Measurements from ENCODE around the gene CNOT9. TPM values are rescaled to one million over a fixed set of nuclear protein-coding genes. Genes with fewer than 3 reads are reported as not detected.
A peak's percentile ranks its signal among the peaks of the same experiment; 100 is the strongest.

CNOT9 gene
- total and polyA plus RNA-seq, 10 of the 15 experiments (the other 5 are each of a cell fraction or from before 2014, with no cell fraction given) = 51.0 to 172 (median 98.2) TPM

- no peak for TF ChIP-seq SMAD1 (IDR thresholded peaks at IDR 0.05; ENCODE audit: low read depth, partially characterized antibody)
- TF ChIP-seq SRF (IDR thresholded peaks at IDR 0.05; ENCODE audit: low read depth in 2 of 2, low read length in 2 of 2) = no peak
- peak; percentile 98 for TF ChIP-seq NR2C2 (IDR thresholded peaks at IDR 0.05; ENCODE audit: borderline replicate concordance, control insufficient read depth, insufficient read length, low read depth)
- peak; percentile 54; the same call in 1 of the 2 replicates for TF ChIP-seq FOXK2 (IDR thresholded peaks at IDR 0.05)
- TF ChIP-seq MTA2 (IDR thresholded peaks at IDR 0.05; ENCODE audit: low read depth) = peak; percentile 100
These were observed at the start of gene CNOT9, which contains the start of gene USP37 (continued) for GRCh38 chr2:218568190-218569037.

- H3K27ac ChIP-seq (ENCODE audit: control insufficient read depth, insufficient read depth) = peak overlapping the region; percentile 81
- H4K20me1 ChIP-seq (ENCODE audit: control insufficient read depth, insufficient read depth) = no peaks in the 10 kb centered on the region
- H3K9me3 ChIP-seq (replicated peaks; ENCODE audit: control insufficient read depth, insufficient read depth, low read length) = peaks cover 5% of the 10 kb centered on the region
- FAIRE-seq = no peak
- DNase-seq (ENCODE audit: low read depth, low spot score) = no peak
- TF ChIP-seq NFYB (IDR thresholded peaks at IDR 0.05; ENCODE audit: insufficient read depth, low read depth, low read length) (peak; percentile 44; the same call in 1 of the 2 replicates), NR2C1 (IDR thresholded peaks at IDR 0.05) (no peak)
- no peak overlapping the region for H2AFZ ChIP-seq (ENCODE audit: control insufficient read depth, low read depth, low read length)
- H3K36me3 ChIP-seq (ENCODE audit: control insufficient read depth in 2 of 2, insufficient read depth in 2 of 2, low read length in 1 of 2) = peaks cover 0 to 1% of the 10 kb centered on the region in 2 experiments; a peak in 3 of 4 replicates
- H3K4me2 ChIP-seq (ENCODE audit: control insufficient read depth, insufficient read depth) = no peak overlapping the region
- CTCF ChIA-PET = no interaction called here
- H3K4me1 ChIP-seq (ENCODE audit: control insufficient read depth, insufficient read depth, low read length) = peaks cover 31% of the 10 kb centered on the region
- ATAC-seq = peak; percentile 42
- BruUV-seq (replicated peaks) = no TSS peak
- no peak overlapping the region for H3K4me3 ChIP-seq
- in situ Hi-C loops (cut with MboI) = no loop called here
- H3K27me3 ChIP-seq (replicated peaks in 1 of 2; ENCODE audit: control insufficient read depth in 2 of 2, insufficient read depth in 2 of 2, low read length in 1 of 2) = no peaks in the 10 kb centered on the region
- POLR2A ChIA-PET = no interaction called here
- SMC1A ChIA-PET (ENCODE audit: uncharacterized antibody, unreplicated experiment) = interaction anchor here (1.6 kb wide), 1 partner anchor 52 kb away, joined by 3 read pairs; no protein-coding TSS in a partner anchor
- RAD21 ChIA-PET (ENCODE audit: unreplicated experiment) = interaction anchor here (1.5 kb wide), 1 partner anchor 31 kb away, joined by 4 read pairs; no protein-coding TSS in a partner anchor
- H3K79me2 ChIP-seq (ENCODE audit: control insufficient read depth, insufficient read depth, low read length) = no peaks in the 10 kb centered on the region; the same call in none of the 2 replicates
- H3K9ac ChIP-seq (ENCODE audit: control insufficient read depth, insufficient read depth, low read length) = no peak overlapping the region
- intact Hi-C loops (cut with micrococcal nuclease; ENCODE audit: unreplicated experiment) = loop anchor here (5.0 kb wide), 1 partner anchor 48 kb away; the partner anchor contains the start of genes CNOT9 and USP37
- WGBS (ENCODE audit: insufficient coverage, insufficient replicate concordance, low lambda C conversion rate, missing lambda C conversion rate) = 90% methylated on average over 1 of the region's 1 CpG
These were observed 49.8 kb upstream of the CNOT9 start for GRCh38 chr2:218518876-218519275.

All from GM12878 (cell line).